ENCODE measurements around the gene ADPRH.
"Not testable (repeated sequence)": the region's sequence is repeated elsewhere in the genome, so short reads cannot be mapped to it uniquely, and the experiment has no call there.

Gene ADPRH

GRCh38 chr3:119594066-119594465 is 14.8 kb downstream of the ADPRH start:
- Histone ChIP-seq H3K4me3 (no peak overlapping the region), H3K27ac (no peak overlapping the region)

GRCh38 chr3:119594929-119595328 is 15.6 kb downstream of the ADPRH start:
- H3K4me3 ChIP-seq, H3K27ac ChIP-seq: not testable (repeated sequence)

DNA sequence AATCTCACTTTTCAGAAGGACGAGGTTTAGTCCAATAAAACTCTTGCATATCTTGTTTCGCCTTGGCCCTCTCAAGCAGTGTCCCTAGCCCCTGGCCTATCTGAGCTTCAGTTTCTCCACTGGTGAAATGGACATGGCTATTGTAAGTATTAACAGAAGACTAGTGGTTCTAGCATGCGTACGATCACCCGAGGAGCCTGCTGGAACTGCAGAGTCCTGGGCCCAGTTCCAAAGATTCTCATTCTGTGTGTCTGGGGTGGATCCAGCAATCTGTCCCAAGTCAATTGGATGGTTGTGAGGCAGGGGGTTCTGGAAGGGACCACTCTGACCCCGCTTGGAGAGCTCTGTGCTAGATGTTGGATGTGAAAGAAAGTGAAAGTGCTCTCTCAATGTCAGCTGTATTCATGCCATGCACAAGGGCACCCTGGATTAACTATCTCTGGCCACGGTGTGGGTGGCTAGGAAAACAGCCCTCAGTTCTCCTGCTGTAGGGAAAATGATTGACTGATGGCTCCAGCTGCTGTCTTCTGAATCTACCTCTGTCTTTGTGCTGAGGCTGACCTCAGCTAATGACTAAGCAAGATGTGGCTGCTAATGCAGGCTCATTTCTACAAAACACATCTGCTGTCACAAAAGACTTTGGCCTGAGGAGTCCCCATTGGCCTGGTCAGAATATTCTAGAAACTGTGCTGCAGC is 16.5 kb downstream of the ADPRH start:
- H3K4me3 ChIP-seq = no peak overlapping the region
- H3K27ac ChIP-seq = peak overlapping the region in 1 of 21 experiments; percentile 3

GRCh38 chr3:119596398-119596797 is 17.1 kb downstream of the ADPRH start:
- Histone ChIP-seq H3K27ac (no peak overlapping the region), H3K4me3 (no peak overlapping the region)

- no peak within 1 kb of the TSS for H3K4me3 ChIP-seq
- H3K27ac ChIP-seq = peak within 1 kb of the TSS in 11 of 21 experiments; percentile 1 to 75 (median 49)
These were observed 18.4 kb downstream of the ADPRH start, which contains the start of gene PLA1A for GRCh38 chr3:119597548-119598288. TSS of gene PLA1A (plus strand) at chr3:119597885. CDS start at chr3:119597914, 29 bp downstream.

GRCh38 chr3:119598410-119599098 is 19.3 kb downstream of the ADPRH start:
- Histone ChIP-seq H3K4me3 (no peak overlapping the region), H3K27ac (peak overlapping the region in 5 of 21 experiments; percentile 49 to 75 (median 52))

DNA sequence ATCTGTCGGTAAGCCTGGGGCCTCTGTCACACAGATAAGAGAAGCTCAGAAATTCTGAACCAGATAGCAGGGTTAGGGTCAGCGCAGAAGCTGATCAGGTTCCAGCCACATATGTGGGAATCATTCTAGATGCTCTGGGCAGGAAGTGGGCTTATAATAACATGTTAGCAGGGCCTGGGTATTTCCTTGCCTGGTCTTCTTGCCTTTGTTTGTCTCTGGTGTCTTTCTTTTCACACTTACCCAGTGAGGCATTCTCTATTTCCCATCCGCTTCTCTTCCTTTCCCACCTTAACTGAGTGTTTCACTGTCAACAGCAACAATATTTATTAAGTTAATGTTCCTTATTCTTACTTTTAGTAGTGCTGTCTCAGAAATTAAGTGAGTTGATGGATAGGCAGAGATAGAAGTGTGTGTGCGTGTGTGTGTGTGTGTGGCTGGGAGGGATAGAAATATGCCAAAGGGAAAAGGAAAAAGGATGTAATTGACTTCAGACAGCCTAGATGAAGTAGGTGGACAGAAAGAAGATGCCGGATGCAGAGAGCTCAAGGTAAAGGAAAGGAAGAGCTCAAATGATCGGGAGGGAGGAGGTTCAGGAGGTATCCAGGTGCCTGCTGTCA is 20.4 kb downstream of the ADPRH start:
- Histone ChIP-seq H3K27ac (no peak overlapping the region), H3K4me3 (no peak overlapping the region)

- H3K27ac ChIP-seq = no peak overlapping the region
- no peak overlapping the region for H3K4me3 ChIP-seq
These were observed 21.4 kb downstream of the ADPRH start for GRCh38 chr3:119600732-119601131.

GRCh38 chr3:119601154-119601553 is 21.9 kb downstream of the ADPRH start:
- Histone ChIP-seq H3K27ac (no peak overlapping the region), H3K4me3 (no peak overlapping the region)

DNA sequence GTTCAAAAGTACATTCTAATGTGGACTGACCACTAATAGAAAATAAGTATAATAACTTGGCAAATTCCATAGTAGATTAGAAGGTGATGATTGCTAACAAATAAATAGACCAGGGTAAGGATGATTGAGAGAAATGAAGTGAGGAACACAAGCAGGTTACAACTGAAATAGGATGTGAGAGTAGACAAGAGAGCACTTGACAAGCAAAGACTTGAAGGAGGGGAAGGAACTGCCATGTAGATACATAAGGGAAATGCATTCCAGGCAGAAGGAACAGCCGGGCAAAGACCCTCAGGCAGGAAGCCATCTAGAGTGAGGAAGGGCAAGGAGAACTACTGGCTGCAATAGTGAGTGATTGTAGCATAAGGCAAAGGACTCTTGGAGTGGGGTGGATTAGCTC is 23.4 kb downstream of the ADPRH start:
- no peak overlapping the region for H3K27ac ChIP-seq
- H3K4me3 ChIP-seq = no peak overlapping the region

GRCh38 chr3:119604878-119605277 is 25.6 kb downstream of the ADPRH start:
- no peak overlapping the region for H3K4me3 ChIP-seq
- peak overlapping the region in 1 of 21 experiments; percentile 13 for H3K27ac ChIP-seq

DNA sequence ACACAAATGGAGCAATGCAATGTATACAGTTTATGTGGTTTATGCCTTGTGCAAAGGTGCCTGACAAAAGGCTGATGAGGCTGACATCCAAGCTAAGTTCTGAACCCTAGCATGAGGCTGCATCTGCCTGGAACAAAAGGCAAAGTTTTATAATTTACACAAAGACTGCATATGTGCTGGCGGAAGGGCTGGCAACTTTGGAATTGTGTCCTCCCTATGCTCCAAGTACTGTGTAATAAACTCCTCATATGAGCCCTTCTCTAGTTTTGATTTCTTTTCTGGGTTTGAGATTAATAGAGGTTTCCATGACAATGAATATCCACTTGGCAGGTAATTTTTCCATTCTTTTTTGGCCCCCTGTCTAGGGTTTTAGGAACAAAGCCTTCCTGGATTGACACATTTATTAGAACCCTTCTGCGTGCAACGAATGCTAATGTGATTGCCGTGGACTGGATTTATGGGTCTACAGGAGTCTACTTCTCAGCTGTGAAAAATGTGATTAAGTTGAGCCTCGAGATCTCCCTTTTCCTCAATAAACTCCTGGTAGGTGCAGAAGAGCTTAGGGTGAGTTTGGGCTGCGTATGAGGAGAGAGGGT is 29.2 kb downstream of the ADPRH start:
- Histone ChIP-seq H3K4me3 (no peak overlapping the region), H3K27ac (no peak overlapping the region)

- H3K27ac ChIP-seq = no peak overlapping the region
- H3K4me3 ChIP-seq = no peak overlapping the region
These were observed 30.0 kb downstream of the ADPRH start for GRCh38 chr3:119609301-119609700.

- H3K4me3 ChIP-seq = no peak overlapping the region
- no peak overlapping the region for H3K27ac ChIP-seq
These were observed 32.4 kb downstream of the ADPRH start for GRCh38 chr3:119611664-119612063.

- Histone ChIP-seq H3K4me3 (no peak overlapping the region), H3K27ac (no peak overlapping the region)
These were observed 33.9 kb downstream of the ADPRH start for GRCh38 chr3:119613201-119613600.

DNA sequence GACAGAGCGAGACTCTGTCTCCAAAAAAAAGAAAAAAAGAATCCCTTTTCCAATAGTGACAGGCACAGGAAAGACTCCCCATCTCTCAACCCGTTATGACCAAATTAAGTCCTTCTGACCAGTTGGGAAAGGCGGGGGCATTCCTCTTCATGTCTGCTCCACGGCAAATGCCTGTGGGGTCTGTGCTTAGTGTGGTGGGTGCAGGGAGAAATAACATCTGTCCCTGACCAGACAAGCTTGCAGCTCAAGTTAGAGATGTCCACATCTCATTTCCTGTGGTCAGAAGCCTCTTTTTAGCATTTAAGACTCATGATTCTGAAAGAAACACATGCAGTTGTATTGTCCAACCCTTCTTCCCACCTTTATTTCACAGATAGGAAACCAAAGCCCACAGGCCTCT is 34.6 kb downstream of the ADPRH start:
- no peak overlapping the region for H3K27ac ChIP-seq
- H3K4me3 ChIP-seq = no peak overlapping the region

GRCh38 chr3:119616056-119616455 is 36.8 kb downstream of the ADPRH start:
- no peak overlapping the region for H3K27ac ChIP-seq
- no peak overlapping the region for H3K4me3 ChIP-seq

- no peak overlapping the region for H3K27ac ChIP-seq
- H3K4me3 ChIP-seq = no peak overlapping the region
These were observed 39.8 kb downstream of the ADPRH start for GRCh38 chr3:119619094-119619493.

GRCh38 chr3:119620899-119621298 is 41.6 kb downstream of the ADPRH start:
- no peak overlapping the region for H3K27ac ChIP-seq
- no peak overlapping the region for H3K4me3 ChIP-seq
